Measurements from ENCODE around the gene B3GLCT.

B3GLCT gene

DNA sequence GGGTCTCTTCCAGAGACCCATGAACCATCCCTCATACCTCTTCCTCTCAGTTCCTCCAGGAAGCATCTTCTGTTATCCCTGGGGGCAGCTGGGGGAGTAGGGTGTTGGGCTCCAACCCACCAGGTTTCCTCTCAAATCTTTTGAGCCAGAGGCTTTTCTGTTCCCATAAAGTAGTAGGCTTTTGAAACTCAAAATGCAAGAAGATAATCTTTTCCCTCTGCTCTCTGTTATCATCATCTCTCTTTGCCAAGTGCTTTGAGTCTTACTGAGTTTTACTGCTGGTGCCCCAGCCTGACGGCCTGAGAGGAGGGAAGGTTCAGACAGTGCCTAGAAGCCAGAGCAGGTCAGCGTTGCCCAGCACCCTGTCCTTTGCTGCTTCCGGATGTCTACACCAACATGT lies 157.2 kb downstream of the B3GLCT start:
- H3K27ac ChIP-seq = no peak overlapping the region
- H3K27me3 ChIP-seq (ENCODE audit: control insufficient read depth, insufficient read depth, low read length) = no peaks in the 10 kb centered on the region
- TF ChIP-seq, protein P1, sequence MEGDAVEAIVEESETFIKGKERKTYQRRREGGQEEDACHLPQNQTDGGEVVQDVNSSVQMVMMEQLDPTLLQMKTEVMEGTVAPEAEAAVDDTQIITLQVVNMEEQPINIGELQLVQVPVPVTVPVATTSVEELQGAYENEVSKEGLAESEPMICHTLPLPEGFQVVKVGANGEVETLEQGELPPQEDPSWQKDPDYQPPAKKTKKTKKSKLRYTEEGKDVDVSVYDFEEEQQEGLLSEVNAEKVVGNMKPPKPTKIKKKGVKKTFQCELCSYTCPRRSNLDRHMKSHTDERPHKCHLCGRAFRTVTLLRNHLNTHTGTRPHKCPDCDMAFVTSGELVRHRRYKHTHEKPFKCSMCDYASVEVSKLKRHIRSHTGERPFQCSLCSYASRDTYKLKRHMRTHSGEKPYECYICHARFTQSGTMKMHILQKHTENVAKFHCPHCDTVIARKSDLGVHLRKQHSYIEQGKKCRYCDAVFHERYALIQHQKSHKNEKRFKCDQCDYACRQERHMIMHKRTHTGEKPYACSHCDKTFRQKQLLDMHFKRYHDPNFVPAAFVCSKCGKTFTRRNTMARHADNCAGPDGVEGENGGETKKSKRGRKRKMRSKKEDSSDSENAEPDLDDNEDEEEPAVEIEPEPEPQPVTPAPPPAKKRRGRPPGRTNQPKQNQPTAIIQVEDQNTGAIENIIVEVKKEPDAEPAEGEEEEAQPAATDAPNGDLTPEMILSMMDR (IDR thresholded peaks at IDR 0.05) = no peak
- H3K4me1 ChIP-seq = no peaks in the 10 kb centered on the region
- H3K4me2 ChIP-seq (ENCODE audit: low read length) = no peak overlapping the region
- H3K36me3 ChIP-seq (ENCODE audit: control insufficient read depth, insufficient read depth, low read length) = no peaks in the 10 kb centered on the region
- H3K4me3 ChIP-seq (ENCODE audit: low read depth, low read length) = no peak overlapping the region
- no peak overlapping the region for H3K9ac ChIP-seq
- H3K9me3 ChIP-seq (ENCODE audit: control insufficient read depth, low read length) = no peaks in the 10 kb centered on the region
- no peak overlapping the region for H2AFZ ChIP-seq
- H3K79me2 ChIP-seq = no peaks in the 10 kb centered on the region

DNA sequence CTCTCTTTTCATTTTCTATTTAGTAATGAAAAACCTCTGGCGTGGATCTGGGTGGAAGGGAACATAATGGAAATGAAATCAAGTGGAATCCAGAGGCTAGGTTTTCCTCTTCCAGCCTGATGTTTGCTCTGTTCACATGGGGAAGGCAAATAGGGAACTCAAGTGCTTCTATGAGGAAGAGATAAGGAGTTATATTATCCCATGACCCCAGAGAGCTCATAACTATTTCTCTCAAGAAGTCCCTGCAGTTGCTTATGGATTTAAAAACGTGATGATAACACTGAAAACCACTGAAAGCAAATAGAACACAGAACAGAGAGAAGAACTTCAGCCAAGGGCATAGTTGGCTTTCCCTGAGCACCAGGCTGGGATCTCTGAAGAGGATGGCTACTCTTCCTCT lies 157.8 kb downstream of the B3GLCT start:
- no peak overlapping the region for H3K9ac ChIP-seq
- H3K27ac ChIP-seq = no peak overlapping the region
- H3K4me3 ChIP-seq (ENCODE audit: low read depth, low read length) = no peak overlapping the region
- H3K4me1 ChIP-seq = no peaks in the 10 kb centered on the region
- H3K27me3 ChIP-seq (ENCODE audit: control insufficient read depth, insufficient read depth, low read length) = no peaks in the 10 kb centered on the region
- TF ChIP-seq, protein P1 (IDR thresholded peaks at IDR 0.05) = no peak
- H3K9me3 ChIP-seq (ENCODE audit: control insufficient read depth, low read length) = no peaks in the 10 kb centered on the region
- no peak overlapping the region for H3K4me2 ChIP-seq (ENCODE audit: low read length)
- no peaks in the 10 kb centered on the region for H3K36me3 ChIP-seq (ENCODE audit: control insufficient read depth, insufficient read depth, low read length)
- H3K79me2 ChIP-seq = no peaks in the 10 kb centered on the region
- no peak overlapping the region for H2AFZ ChIP-seq

DNA sequence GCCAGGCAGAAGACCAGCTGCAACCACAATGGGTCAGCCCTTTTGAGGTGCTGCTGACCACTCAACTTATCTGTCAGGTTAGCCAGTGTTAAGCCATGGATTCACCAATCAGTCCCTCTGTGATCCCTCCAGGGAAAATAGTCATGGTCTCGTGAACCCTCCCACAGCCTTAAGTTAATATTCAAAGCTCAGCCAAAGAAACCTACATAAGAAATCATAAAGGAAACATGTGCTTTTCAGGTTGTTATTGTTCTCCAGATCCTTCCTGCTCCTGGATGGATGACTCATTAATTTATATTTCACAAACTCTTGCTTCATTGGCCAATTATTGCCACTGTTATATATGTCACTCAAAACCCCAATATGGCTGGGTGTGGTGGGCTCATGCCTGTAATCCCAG lies 161.9 kb downstream of the B3GLCT start:
- no peak overlapping the region for H3K27ac ChIP-seq
- no peaks in the 10 kb centered on the region for H3K27me3 ChIP-seq (ENCODE audit: control insufficient read depth, insufficient read depth, low read length)
- H3K36me3 ChIP-seq (ENCODE audit: control insufficient read depth, insufficient read depth, low read length) = no peaks in the 10 kb centered on the region
- H3K9me3 ChIP-seq (ENCODE audit: control insufficient read depth, low read length) = no peaks in the 10 kb centered on the region
- no peak overlapping the region for H3K9ac ChIP-seq
- no peak overlapping the region for H2AFZ ChIP-seq
- H3K79me2 ChIP-seq = no peaks in the 10 kb centered on the region
- no peak overlapping the region for H3K4me2 ChIP-seq (ENCODE audit: low read length)
- TF ChIP-seq, protein P1 (IDR thresholded peaks at IDR 0.05) = no peak
- no peak overlapping the region for H3K4me3 ChIP-seq (ENCODE audit: low read depth, low read length)
- no peaks in the 10 kb centered on the region for H3K4me1 ChIP-seq

DNA sequence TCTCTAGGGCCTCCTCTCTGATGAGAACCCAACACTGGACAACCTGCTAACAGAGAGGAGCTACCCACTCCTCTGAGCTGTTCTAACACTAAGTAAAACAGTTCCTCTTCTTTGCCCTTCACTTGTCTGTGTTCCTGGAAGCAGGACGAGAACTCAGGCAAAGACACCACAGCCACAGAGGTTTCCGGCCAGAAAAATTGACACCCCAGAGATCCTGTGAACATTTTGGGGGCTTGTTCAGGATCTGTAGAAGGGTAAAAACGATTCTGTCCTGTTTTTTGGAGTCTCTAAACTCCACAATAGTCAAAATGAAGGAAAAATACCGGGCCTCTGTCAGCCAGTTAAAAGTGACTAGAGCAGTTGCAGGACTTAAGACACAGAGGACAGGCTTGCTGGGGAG lies 165.9 kb downstream of the B3GLCT start:
- Histone ChIP-seq H3K27ac (no peak overlapping the region), H3K4me1 (no peaks in the 10 kb centered on the region), H3K27me3 (ENCODE audit: control insufficient read depth, insufficient read depth, low read length) (no peaks in the 10 kb centered on the region), H2AFZ (no peak overlapping the region), H3K9ac (no peak overlapping the region), H3K9me3 (ENCODE audit: control insufficient read depth, low read length) (no peaks in the 10 kb centered on the region), H3K36me3 (ENCODE audit: control insufficient read depth, insufficient read depth, low read length) (no peaks in the 10 kb centered on the region), H3K79me2 (no peaks in the 10 kb centered on the region), H3K4me3 (ENCODE audit: low read depth, low read length) (no peak overlapping the region), H3K4me2 (ENCODE audit: low read length) (no peak overlapping the region)
- TF ChIP-seq, protein P1 (IDR thresholded peaks at IDR 0.05) = no peak

DNA sequence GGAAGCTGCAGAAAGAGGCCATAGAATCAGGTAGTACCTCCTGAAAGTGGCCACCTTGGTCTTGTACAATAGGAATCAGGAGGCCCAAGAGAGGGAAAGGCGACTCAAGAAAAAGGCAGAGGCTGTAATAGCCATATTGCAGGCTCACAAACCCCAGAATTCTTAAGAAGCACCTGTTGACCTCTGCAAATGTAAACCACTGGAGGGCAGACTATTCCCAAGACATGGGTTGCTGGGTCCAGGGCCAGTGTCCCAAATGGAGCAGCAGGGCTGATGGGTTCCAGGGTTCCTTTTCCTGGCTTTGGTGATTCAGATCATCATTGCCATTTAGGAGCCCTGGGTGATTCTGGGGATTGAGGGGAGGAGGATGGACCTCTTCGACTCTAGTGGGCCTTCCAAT lies 167.6 kb downstream of the B3GLCT start:
- TF ChIP-seq, protein P1 (IDR thresholded peaks at IDR 0.05) = no peak
- no peak overlapping the region for H3K9ac ChIP-seq
- H3K27me3 ChIP-seq (ENCODE audit: control insufficient read depth, insufficient read depth, low read length) = no peaks in the 10 kb centered on the region
- H3K4me1 ChIP-seq = no peaks in the 10 kb centered on the region
- H2AFZ ChIP-seq = no peak overlapping the region
- no peaks in the 10 kb centered on the region for H3K79me2 ChIP-seq
- no peak overlapping the region for H3K4me3 ChIP-seq (ENCODE audit: low read depth, low read length)
- no peak overlapping the region for H3K27ac ChIP-seq
- no peaks in the 10 kb centered on the region for H3K36me3 ChIP-seq (ENCODE audit: control insufficient read depth, insufficient read depth, low read length)
- no peak overlapping the region for H3K4me2 ChIP-seq (ENCODE audit: low read length)
- no peaks in the 10 kb centered on the region for H3K9me3 ChIP-seq (ENCODE audit: control insufficient read depth, low read length)

Measured in parathyroid adenoma (tissue), 2 donors.